HEK293T (cell line): ENCODE results near the gene FAM98A.

Experiments
- CTCF ChIA-PET: fragments of 350-600 bp; formaldehyde crosslinking; extraction: SDS; loops from one replicate; lab custom pipeline; 2021; ENCODE audit warnings: antibody characterized with exemption, inconsistent platforms; lab: Yijun Ruan, JAX
- POLR2A ChIA-PET: fragments of 350-600 bp; formaldehyde crosslinking; extraction: SDS; loops from one replicate; lab custom pipeline; 2020; ENCODE audit warnings: antibody characterized with exemption, inconsistent platforms; lab: Yijun Ruan, JAX
- DNase-seq: peaks from one replicate; pipeline ENCODE4 v3.0.0; 2012; ENCODE audit warnings: mixed read lengths; ENCODE audit errors: extremely low spot score
- ARNT ChIP-seq: fragments of 450-650 bp; IDR thresholded peaks from 2 replicates; pipeline ENCODE4 v1.6.1; 2017; ENCODE audit warnings: mild to moderate bottlenecking
- BHLHE40 ChIP-seq: fragments of 450-650 bp; IDR thresholded peaks from 2 replicates; pipeline ENCODE4 v1.6.1; 2016; ENCODE audit warnings: mild to moderate bottlenecking, moderate library complexity, borderline replicate concordance
- CTBP1 ChIP-seq: fragments of 450-650 bp; IDR thresholded peaks from 2 replicates; pipeline ENCODE4 v1.6.1; 2016; ENCODE audit warnings: borderline replicate concordance
- ELF4 ChIP-seq: fragments of 450-650 bp; IDR thresholded peaks from 2 replicates; pipeline ENCODE4 v1.6.1; 2017; ENCODE audit warnings: antibody characterized with exemption
- FOXA1 ChIP-seq: fragments of 450-650 bp; IDR thresholded peaks from 2 replicates; pipeline ENCODE4 v1.6.1; 2016; ENCODE audit warnings: mild to moderate bottlenecking
- FOXK2 ChIP-seq: fragments of 450-650 bp; IDR thresholded peaks from 2 replicates; pipeline ENCODE4 v1.6.1; 2016; ENCODE audit warnings: mild to moderate bottlenecking
- FOXM1 ChIP-seq: fragments of 450-650 bp; IDR thresholded peaks from 2 replicates; pipeline ENCODE4 v1.6.1; 2017; ENCODE audit warnings: mild to moderate bottlenecking, borderline replicate concordance
- HDGF ChIP-seq: fragments of 450-650 bp; IDR thresholded peaks from 2 replicates; pipeline ENCODE4 v1.6.1; 2017; ENCODE audit warnings: antibody characterized with exemption, borderline replicate concordance
- L3MBTL2 ChIP-seq: fragments of 450-650 bp; conservative IDR thresholded peaks from 2 replicates; pipeline ENCODE4 v1.6.1; 2016; ENCODE audit warnings: mild to moderate bottlenecking
- LEF1 ChIP-seq: fragments of 450-650 bp; IDR thresholded peaks from 2 replicates; pipeline ENCODE4 v1.6.1; 2017; ENCODE audit warnings: mild to moderate bottlenecking, borderline replicate concordance
- NFRKB ChIP-seq: fragments of 450-650 bp; IDR thresholded peaks from 2 replicates; pipeline ENCODE4 v1.6.1; 2016; ENCODE audit warnings: mild to moderate bottlenecking, moderate library complexity
- PKNOX1 ChIP-seq: fragments of 450-650 bp; IDR thresholded peaks from 2 replicates; pipeline ENCODE4 v1.6.1; 2016
- SP1 ChIP-seq: fragments of 450-650 bp; IDR thresholded peaks from 2 replicates; pipeline ENCODE4 v1.6.1; 2017
- SUZ12 ChIP-seq: fragments of 450-650 bp; IDR thresholded peaks from 2 replicates; pipeline ENCODE4 v1.6.1; 2016; ENCODE audit warnings: mild to moderate bottlenecking
- TARDBP ChIP-seq: fragments of 450-650 bp; IDR thresholded peaks from 2 replicates; pipeline ENCODE4 v1.6.1; 2016
- ZNF384 ChIP-seq: fragments of 450-650 bp; IDR thresholded peaks from 2 replicates; pipeline ENCODE4 v1.6.1; 2016

Gene FAM98A

GRCh38 chr2:33616873-33617272, 17.8 kb upstream of the FAM98A start:
- no peak for DNase-seq
- ChIA-PET POLR2A (no interaction called here), CTCF (no interaction called here)
- TF ChIP-seq SUZ12 (no peak), ELF4 (no peak), L3MBTL2 (no peak), FOXK2 (no peak), NFRKB (no peak), FOXM1 (no peak), HDGF (no peak), BHLHE40 (no peak), CTBP1 (no peak)

GRCh38 chr2:33614190-33614589, 15.1 kb upstream of the FAM98A start:
- CTCF ChIA-PET, result no interaction called here
- TF ChIP-seq BHLHE40 (no peak), ELF4 (no peak), TARDBP (no peak), FOXA1 (no peak), NFRKB (no peak), LEF1 (no peak), ZNF384 (no peak), SP1 (no peak)
- POLR2A ChIA-PET, result no interaction called here
- DNase-seq, result no peak

- POLR2A ChIA-PET, result no interaction called here
- no peak for TF ChIP-seq HDGF
- TF ChIP-seq SUZ12, result no peak
- TF ChIP-seq BHLHE40, result no peak
- TF ChIP-seq FOXM1, result no peak
- TF ChIP-seq LEF1, result no peak
- no peak for TF ChIP-seq TARDBP
- no peak for TF ChIP-seq L3MBTL2
- no peak for TF ChIP-seq NFRKB
- no peak for TF ChIP-seq FOXK2
- no peak for TF ChIP-seq ZNF384
- TF ChIP-seq SP1, result no peak
- no peak for TF ChIP-seq CTBP1
- TF ChIP-seq ELF4, result no peak
- no peak for TF ChIP-seq PKNOX1
- CTCF ChIA-PET, result no interaction called here
These were observed 8.8 kb upstream of the FAM98A start for GRCh38 chr2:33607905-33608304.

GRCh38 chr2:33607251-33607721, 8.2 kb upstream of the FAM98A start:
- DNase-seq, result no peak
- ChIA-PET CTCF (interaction anchor here (0.7 kb wide), 1 partner anchor 9 kb away, joined by 3 read pairs; no protein-coding TSS in a partner anchor), POLR2A (no interaction called here)
- TF ChIP-seq BHLHE40 (no peak), SP1 (no peak), L3MBTL2 (no peak), SUZ12 (no peak), ELF4 (no peak), ARNT (no peak), CTBP1 (no peak)

More at GRCh38 chr2:33607905-33608304, 8.8 kb upstream of the FAM98A start:
- no peak for DNase-seq

- TF ChIP-seq ARNT (no peak), FOXM1 (no peak), ZNF384 (no peak), FOXA1 (no peak), CTBP1 (no peak), FOXK2 (no peak)
- DNase-seq, result no peak
- ChIA-PET CTCF (interaction anchor here (0.7 to 0.9 kb wide), 2 partner anchors 8 to 14 kb away, joined by 3 to 6 read pairs; no protein-coding TSS in a partner anchor), POLR2A (no interaction called here)
These were observed 7.5 kb upstream of the FAM98A start for GRCh38 chr2:33606622-33607021.

GRCh38 chr2:33606100-33606499, 7.0 kb upstream of the FAM98A start:
- no peak for DNase-seq
- no peak for TF ChIP-seq ARNT
- no peak for TF ChIP-seq HDGF
- TF ChIP-seq SP1, result no peak
- ChIA-PET POLR2A (no interaction called here), CTCF (interaction anchor here (0.9 kb wide), 1 partner anchor 15 kb away, joined by 6 read pairs; no protein-coding TSS in a partner anchor)

GRCh38 chr2:33605056-33605455, 6.0 kb upstream of the FAM98A start:
- POLR2A ChIA-PET, result no interaction called here
- TF ChIP-seq BHLHE40, result no peak
- TF ChIP-seq TARDBP, result no peak
- TF ChIP-seq FOXA1, result no peak
- no peak for TF ChIP-seq SUZ12
- no peak for TF ChIP-seq ARNT
- no peak for TF ChIP-seq NFRKB
- TF ChIP-seq FOXK2, result no peak
- no peak for TF ChIP-seq LEF1
- no peak for TF ChIP-seq HDGF
- no peak for TF ChIP-seq CTBP1
- TF ChIP-seq ZNF384, result no peak
- no peak for TF ChIP-seq FOXM1
- no peak for TF ChIP-seq SP1
- TF ChIP-seq PKNOX1, result no peak
- no peak for TF ChIP-seq ELF4
- TF ChIP-seq L3MBTL2, result no peak
- no peak for DNase-seq
- CTCF ChIA-PET, result no interaction called here
